ENCODE data around the gene R3HDM4. TPM values are rescaled to one million over a fixed set of nuclear protein-coding genes. Genes with fewer than 3 reads are reported as not detected.

The R3HDM4 gene
- total and polyA plus RNA-seq, 2 donors (not counting 3 experiments of a cell fraction or from before 2014, with no cell fraction given), result 51.8 to 53.9 TPM

- FAIRE-seq (no peak), DNase-seq (ENCODE audit: low read depth, low spot score) (no peak)
- intact Hi-C loops (cut with micrococcal nuclease), result no loop called here
- Histone ChIP-seq H3K79me2 (ENCODE audit: control insufficient read depth, insufficient read depth, low read length) (no peaks in the 10 kb centered on the region), H3K9me3 (replicated peaks; ENCODE audit: control insufficient read depth, insufficient read depth, low read length) (no peaks in the 10 kb centered on the region), H3K27me3 (ENCODE audit: control insufficient read depth in 2 of 2, insufficient read depth in 2 of 2, low read length in 2 of 2) (no peaks in the 10 kb centered on the region), H3K4me1 (ENCODE audit: control insufficient read depth, extremely low read depth, insufficient read depth, low read length) (peaks cover 14% of the 10 kb centered on the region), H2AFZ (ENCODE audit: low read depth, low read length) (no peak overlapping the region), H3K9ac (replicated peaks; ENCODE audit: extremely low read depth, insufficient read depth, low read length) (no peak overlapping the region), H3K27ac (ENCODE audit: insufficient read depth, low read depth, low read length) (no peak overlapping the region), H3K4me2 (ENCODE audit: insufficient read depth, low read length) (no peak overlapping the region), H3K4me3 (replicated peaks in 1 of 3; ENCODE audit: insufficient read depth in 1 of 3, low read depth in 1 of 3, low read length in 3 of 3) (no peak overlapping the region), H4K20me1 (replicated peaks; ENCODE audit: control insufficient read depth, extremely low read depth, insufficient read depth, low read length) (no peaks in the 10 kb centered on the region), H3K9me1 (replicated peaks; ENCODE audit: control insufficient read depth, extremely low read depth, insufficient read depth, low read length) (no peaks in the 10 kb centered on the region), H3K36me3 (ENCODE audit: control insufficient read depth in 2 of 2, extremely low read depth in 1 of 2, insufficient read depth in 2 of 2, low read length in 2 of 2) (no peaks in the 10 kb centered on the region)
- no TSS peak for BruUV-seq (replicated peaks)
- ChIA-PET CTCF (no interaction called here), POLR2A (no interaction called here)
- TF ChIP-seq CTCF (IDR thresholded peaks at IDR 0.05; ENCODE audit: extremely low read depth in 1 of 2, insufficient read depth in 1 of 2, low read depth in 1 of 2, low read length in 2 of 2) (no peak), POLR2A (IDR thresholded peaks at IDR 0.05; ENCODE audit: low read depth, low read length) (no peak)
- dilution Hi-C loops (cut with MboI; ENCODE audit: extremely low pct_ligation_motif_present, low sequenced_read_pairs), result no loop called here
Measured at GRCh38 chr19:945401-946252, 32.6 kb upstream of the R3HDM4 start.

- H3K4me3 ChIP-seq (replicated peaks in 1 of 3; ENCODE audit: insufficient read depth in 1 of 3, low read depth in 1 of 3, low read length in 3 of 3), result no peak overlapping the region
- H3K9ac ChIP-seq (replicated peaks; ENCODE audit: extremely low read depth, insufficient read depth, low read length), result no peak overlapping the region
- intact Hi-C loops (cut with micrococcal nuclease) (no loop called here), dilution Hi-C loops (cut with MboI; ENCODE audit: extremely low pct_ligation_motif_present, low sequenced_read_pairs) (no loop called here)
- DNase-seq (ENCODE audit: low read depth, low spot score), result no peak
- H3K27ac ChIP-seq (ENCODE audit: insufficient read depth, low read depth, low read length), result no peak overlapping the region
- no peak overlapping the region for H3K4me2 ChIP-seq (ENCODE audit: insufficient read depth, low read length)
- no peaks in the 10 kb centered on the region for H4K20me1 ChIP-seq (replicated peaks; ENCODE audit: control insufficient read depth, extremely low read depth, insufficient read depth, low read length)
- no peaks in the 10 kb centered on the region for H3K9me1 ChIP-seq (replicated peaks; ENCODE audit: control insufficient read depth, extremely low read depth, insufficient read depth, low read length)
- peaks cover 19% of the 10 kb centered on the region for H3K4me1 ChIP-seq (ENCODE audit: control insufficient read depth, extremely low read depth, insufficient read depth, low read length)
- no peaks in the 10 kb centered on the region for H3K9me3 ChIP-seq (replicated peaks; ENCODE audit: control insufficient read depth, insufficient read depth, low read length)
- H2AFZ ChIP-seq (ENCODE audit: low read depth, low read length), result no peak overlapping the region
- CTCF ChIA-PET, result no interaction called here
- no peaks in the 10 kb centered on the region for H3K27me3 ChIP-seq (ENCODE audit: control insufficient read depth in 2 of 2, insufficient read depth in 2 of 2, low read length in 2 of 2)
- POLR2A ChIA-PET, result no interaction called here
- FAIRE-seq, result no peak
- BruUV-seq (replicated peaks), result no TSS peak
- no peak for TF ChIP-seq MYC (IDR thresholded peaks at IDR 0.05; ENCODE audit: low read depth, low read length)
- TF ChIP-seq FOS (IDR thresholded peaks at IDR 0.05; ENCODE audit: borderline replicate concordance, insufficient read depth, low read length), result no peak
- TF ChIP-seq POLR2A (IDR thresholded peaks at IDR 0.05; ENCODE audit: low read depth, low read length), result no peak
- no peak for TF ChIP-seq POLR2AphosphoS5 (IDR thresholded peaks at IDR 0.05; ENCODE audit: insufficient read depth, low read depth, low read length)
- no peak for TF ChIP-seq JUN (IDR thresholded peaks at IDR 0.05; ENCODE audit: borderline replicate concordance, insufficient read depth, insufficient read length, low read depth)
- TF ChIP-seq CTCF (IDR thresholded peaks at IDR 0.05; ENCODE audit: extremely low read depth in 1 of 2, insufficient read depth in 1 of 2, low read depth in 1 of 2, low read length in 2 of 2), result no peak
- no peak for TF ChIP-seq GATA2 (IDR thresholded peaks at IDR 0.05; ENCODE audit: insufficient read depth, insufficient read length, low read depth, low read length)
- no peak for TF ChIP-seq EZH2 (IDR thresholded peaks at IDR 0.05; ENCODE audit: borderline replicate concordance, low read depth, low read length, severe bottlenecking)
- no peak for TF ChIP-seq MAX (IDR thresholded peaks at IDR 0.05; ENCODE audit: insufficient read depth, insufficient read length)
- no peaks in the 10 kb centered on the region for H3K36me3 ChIP-seq (ENCODE audit: control insufficient read depth in 2 of 2, extremely low read depth in 1 of 2, insufficient read depth in 2 of 2, low read length in 2 of 2)
- no peaks in the 10 kb centered on the region for H3K79me2 ChIP-seq (ENCODE audit: control insufficient read depth, insufficient read depth, low read length)
Measured at GRCh38 chr19:944663-945241, 31.7 kb upstream of the R3HDM4 start.

Measured in endothelial cell of umbilical vein (primary cell).